H1 (cell line): ENCODE measurements around the gene TRNP1. TPM values are rescaled to one million over a fixed set of nuclear protein-coding genes. Genes with fewer than 3 reads are reported as not detected.
"Not testable (repeated sequence)": the region's sequence is repeated elsewhere in the genome, so short reads cannot be mapped to it uniquely, and the experiment has no call there.

Source experiments
- CTCF ChIA-PET: fragments of 300-600 bp; sonication (Branson Sonifier 250); formaldehyde crosslinking; loops from one replicate; lab custom pipeline; 2021; ENCODE audit not compliant: partially characterized antibody; lab: Charles Lee
- POLR2A ChIA-PET: fragments of 300-600 bp; sonication (Branson Sonifier 250); formaldehyde crosslinking; loops from one replicate; lab custom pipeline; 2021; ENCODE audit warnings: inconsistent platforms; ENCODE audit not compliant: partially characterized antibody; lab: Charles Lee
- DNase-seq, 2 experiments: peaks; one replicate each; pipeline versions ENCODE4 v3.0.0 to v3.0.0-alpha.2; 2010 to 2022; ENCODE audit warnings: low spot score in 2 of 2, low read depth in 1 of 2, mixed read lengths in 1 of 2
- FAIRE-seq: peaks from 2 replicates; lab custom pipeline; 2011; peaks lifted over from hg19 to GRCh38; lab: Jason Lieb, UNC
- H2AFZ ChIP-seq: 2 replicates; pipeline ENCODE4 v1.8.1; 2012; ENCODE audit warnings: low read length, inconsistent platforms
- H2AK5ac ChIP-seq: 2 replicates; pipeline ENCODE4 v1.6.1; 2013; ENCODE audit warnings: low read depth, low read length
- H2BK120ac ChIP-seq: replicated peaks from 2 replicates; pipeline ENCODE3; 2013; ENCODE audit warnings: low read depth, low read length, inconsistent platforms
- H2BK12ac ChIP-seq: 2 replicates; pipeline ENCODE4 v1.6.1; 2013; ENCODE audit warnings: low read depth, low read length
- H2BK15ac ChIP-seq: 2 replicates; pipeline ENCODE4 v1.6.1; 2013; ENCODE audit warnings: low read length
- H2BK20ac ChIP-seq: 2 replicates; pipeline ENCODE4 v1.6.1; 2013; ENCODE audit warnings: low read length
- H2BK5ac ChIP-seq: 2 replicates; pipeline ENCODE4 v1.6.1; 2013; ENCODE audit warnings: low read depth, low read length
- H3K14ac ChIP-seq: 2 replicates; pipeline ENCODE4 v1.6.1; 2013; ENCODE audit warnings: inconsistent platforms; ENCODE audit not compliant: insufficient read length
- H3K18ac ChIP-seq: 2 replicates; pipeline ENCODE4 v1.6.1; 2013; ENCODE audit warnings: low read length; ENCODE audit errors: extremely low read depth
- H3K23ac ChIP-seq: 2 replicates; pipeline ENCODE4 v1.6.1; 2013; ENCODE audit warnings: inconsistent platforms; ENCODE audit not compliant: insufficient read length
- H3K23me2 ChIP-seq: 2 replicates; pipeline ENCODE4 v1.6.1; 2013; ENCODE audit warnings: low read depth, low read length
- H3K27ac ChIP-seq: 2 replicates; pipeline ENCODE4 v1.6.1; 2011; ENCODE audit warnings: low read depth, low read length, inconsistent platforms
- H3K27me3 ChIP-seq, 4 experiments: replicated peaks in 1 of 4; 1 replicate in 1 of 4; 2 replicates in 3 of 4; pipeline versions ENCODE4 v1.6.1 to v1.8.1; 2011 to 2013; ENCODE audit warnings: low read length in 3 of 4, mild to moderate bottlenecking in 3 of 4, inconsistent platforms in 2 of 4, mixed read lengths in 2 of 4, moderate library complexity in 1 of 4; ENCODE audit not compliant: control insufficient read depth in 3 of 4, insufficient read depth in 3 of 4; ENCODE audit errors: extremely low read depth in 1 of 4
- H3K36me3 ChIP-seq, 4 experiments: 2 replicates each; pipeline versions ENCODE4 v1.6.1 to v1.8.1; 2011 to 2013; ENCODE audit warnings: mild to moderate bottlenecking in 4 of 4, low read length in 3 of 4, moderate library complexity in 2 of 4, control low read depth in 1 of 4, inconsistent platforms in 1 of 4; ENCODE audit not compliant: insufficient read depth in 4 of 4, control insufficient read depth in 2 of 4
- H3K4ac ChIP-seq: replicated peaks from 2 replicates; pipeline ENCODE3; 2013; ENCODE audit warnings: low read length, low read depth, mixed read lengths, inconsistent platforms; ENCODE audit not compliant: insufficient read length
- H3K4me1 ChIP-seq, 4 experiments: replicated peaks in 1 of 4; 1 replicate in 1 of 4; 2 replicates in 3 of 4; pipeline versions ENCODE4 v1.6.1 to v1.8.1; 2011 to 2013; ENCODE audit warnings: low read length in 3 of 4, inconsistent platforms in 2 of 4, mixed read lengths in 1 of 4; ENCODE audit not compliant: insufficient read depth in 4 of 4, control insufficient read depth in 3 of 4
- H3K4me2 ChIP-seq, 2 experiments: 2 replicates each; pipeline versions ENCODE4 v1.6.1 to v1.8.1; 2011 to 2013; ENCODE audit warnings: low read depth in 2 of 2, low read length in 2 of 2, control low read depth in 1 of 2, inconsistent platforms in 1 of 2, mild to moderate bottlenecking in 1 of 2; ENCODE audit not compliant: insufficient read depth in 1 of 2
- H3K4me3 ChIP-seq, 4 experiments: fragments of 200-600, 300-600 bp in 1 of 4; sonication (generic), shearing (Covaris generic), sonication (Bioruptor Twin) in 1 of 4; 2 replicates each; pipeline versions ENCODE4 v1.5.1 to v1.8.1; 2011 to 2016; ENCODE audit warnings: low read length in 4 of 4, low read depth in 3 of 4, control low read depth in 2 of 4, inconsistent platforms in 2 of 4, mild to moderate bottlenecking in 2 of 4, mixed read lengths in 1 of 4, moderate library complexity in 1 of 4; ENCODE audit not compliant: insufficient read depth in 2 of 4; ENCODE audit errors: extremely low read depth in 1 of 4
- H3K56ac ChIP-seq: replicated peaks from 2 replicates; pipeline ENCODE3; 2013; ENCODE audit warnings: low read depth, mild to moderate bottlenecking, mixed read lengths, low read length, inconsistent platforms; ENCODE audit not compliant: insufficient read length
- H3K79me1 ChIP-seq: 2 replicates; pipeline ENCODE4 v1.6.1; 2013; ENCODE audit warnings: low read depth, low read length, control low read depth
- H3K79me2 ChIP-seq, 2 experiments: 2 replicates each; pipeline versions ENCODE4 v1.6.1 to v1.8.1; 2012 to 2013; ENCODE audit warnings: low read length in 2 of 2, mild to moderate bottlenecking in 2 of 2, inconsistent platforms in 1 of 2; ENCODE audit not compliant: insufficient read depth in 2 of 2, control insufficient read depth in 1 of 2
- H3K9ac ChIP-seq, 4 experiments: replicated peaks in 1 of 4; 1 replicate in 1 of 4; 2 replicates in 3 of 4; pipeline versions ENCODE4 v1.6.1 to v1.8.1; 2011 to 2013; ENCODE audit warnings: low read depth in 3 of 4, low read length in 3 of 4, control low read depth in 2 of 4, mild to moderate bottlenecking in 2 of 4, moderate library complexity in 2 of 4, inconsistent platforms in 1 of 4; ENCODE audit errors: extremely low read depth in 1 of 4
- H3K9me3 ChIP-seq, 2 experiments: 2 replicates each; pipeline versions ENCODE4 v1.6.1 to v1.8.1; 2012 to 2013; ENCODE audit warnings: mild to moderate bottlenecking in 2 of 2, moderate library complexity in 2 of 2, control low read depth in 1 of 2, inconsistent platforms in 1 of 2, low read depth in 1 of 2, low read length in 1 of 2, mixed read lengths in 1 of 2; ENCODE audit not compliant: insufficient read depth in 2 of 2
- H4K20me1 ChIP-seq, 2 experiments: replicated peaks in 1 of 2; 2 replicates each; pipeline versions ENCODE3 to v1.8.1; 2011 to 2013; ENCODE audit warnings: inconsistent platforms in 2 of 2, low read length in 2 of 2, mild to moderate bottlenecking in 1 of 2; ENCODE audit not compliant: insufficient read depth in 2 of 2, control insufficient read depth in 1 of 2
- H4K5ac ChIP-seq: 2 replicates; pipeline ENCODE4 v1.6.1; 2013; ENCODE audit warnings: low read length, low read depth, mixed read lengths, inconsistent platforms; ENCODE audit not compliant: insufficient read length
- H4K8ac ChIP-seq: 2 replicates; pipeline ENCODE4 v1.8.0; 2013; ENCODE audit warnings: mild to moderate bottlenecking, moderate library complexity, low read length, inconsistent platforms; ENCODE audit not compliant: insufficient read depth; ENCODE audit errors: extremely low read depth
- H4K91ac ChIP-seq: replicated peaks from 2 replicates; pipeline ENCODE3; 2013; ENCODE audit warnings: low read length, mixed read lengths, inconsistent platforms; ENCODE audit not compliant: insufficient read length
- WGBS, 2 experiments: shearing (Covaris generic) in 1 of 2; methylation state at CpG; one replicate each; pipeline versions ENCODE4 v1.1.6 to v1.1.7; 2013 to 2015; ENCODE audit warnings: low lambda C conversion rate in 2 of 2, mixed read lengths in 2 of 2, inconsistent platforms in 1 of 2, low coverage in 1 of 2, missing lambda C conversion rate in 1 of 2; ENCODE audit not compliant: insufficient replicate concordance in 2 of 2, insufficient coverage in 1 of 2, insufficient read length in 1 of 2; ENCODE audit errors: extremely low coverage in 1 of 2, missing lambda C conversion rate in 1 of 2; 5-methylcytosine and 5-hydroxymethylcytosine counted together
- polyA plus RNA-seq, 7 experiments: library from polyadenylated mRNA; depleted of rRNA in 3 of 7; stranded (reverse) in 5 of 7; unstranded in 2 of 7; fragments of >200 nt in 5 of 7; fragments of 200-250 nt in 2 of 7; gene quantifications; 1 replicate in 5 of 7; 2 replicates in 1 of 7; 4 replicates in 1 of 7; pipeline versions ENCODE4 v1.2.1 to v1.2.3, GENCODE V29; 2011 to 2013; ENCODE audit warnings: missing spikeins in 2 of 7, mixed read lengths in 2 of 7
- total RNA-seq: library from RNA; stranded (reverse); fragmentation: NEBNext Ultra II Directional; extraction: Animal tissue kit (Norgen Biotek cat#: 25700); gene quantifications from 2 replicates; pipeline ENCODE4 v1.2.1, GENCODE V29; 2021

TRNP1 gene
- total and polyA plus RNA-seq, 2 of the 8 experiments (the other 6 are each of a cell fraction or from before 2014, with no cell fraction given), result 51.7 to 102 TPM

- H3K9ac ChIP-seq, H4K5ac ChIP-seq, H2AK5ac ChIP-seq, H2BK15ac ChIP-seq, H2BK12ac ChIP-seq, H2BK120ac ChIP-seq, H4K8ac ChIP-seq, H3K4ac ChIP-seq, H3K27ac ChIP-seq, H3K4me3 ChIP-seq, H3K79me1 ChIP-seq, H4K20me1 ChIP-seq, H3K36me3 ChIP-seq, H2BK20ac ChIP-seq, DNase-seq, H2BK5ac ChIP-seq, H3K4me1 ChIP-seq, H3K23me2 ChIP-seq, H3K79me2 ChIP-seq, H3K14ac ChIP-seq, H4K91ac ChIP-seq, H3K56ac ChIP-seq, FAIRE-seq, H3K4me2 ChIP-seq, H3K9me3 ChIP-seq, H3K23ac ChIP-seq, H2AFZ ChIP-seq, H3K18ac ChIP-seq, H3K27me3 ChIP-seq: not testable (repeated sequence)
- ChIA-PET CTCF (interaction anchor here (0.6 to 2.1 kb wide), 5 partner anchors 8 to 657 kb away, joined by 3 to 11 read pairs (median 4); no protein-coding TSS in a partner anchor), POLR2A (interaction anchor here (0.7 to 42.2 kb wide), 3 partner anchors 13 to 38 kb away, joined by 3 to 1829 read pairs (median 4); partner anchors contain the start of genes TENT5B and TRNP1)
- 82% methylated on average over 9 of the region's 12 CpGs; no CpG with 5 or more reads in 1 of the 2 experiments for WGBS, 2 experiments
These were observed 3.9 kb upstream of the TRNP1 start for GRCh38 chr1:26989403-26990109.
